SKM-1 treated with dmso at 0.1 percent for 144 hours (cell line): ENCODE results near the gene RBM17.
"Not testable (repeated sequence)": the region's sequence is repeated elsewhere in the genome, so short reads cannot be mapped to it uniquely, and the experiment has no call there.

Experiments used
- DNase-seq: peaks from one replicate; lab custom pipeline; 2025; ENCODE audit not compliant: unreplicated experiment; lab: John Stamatoyannopoulos, UW

RBM17 gene

GRCh38 chr10:6151087-6151977 lies 62.5 kb downstream of the RBM17 start:
- peak; percentile 78 for DNase-seq

GRCh38 chr10:6153845-6154244 lies 65.0 kb downstream of the RBM17 start:
- DNase-seq: no peak

GRCh38 chr10:6154566-6154965 lies 65.7 kb downstream of the RBM17 start:
- DNase-seq: no peak

GRCh38 chr10:6158276-6158675 lies 69.4 kb downstream of the RBM17 start:
- DNase-seq: no peak

GRCh38 chr10:6161921-6162320 lies 73.1 kb downstream of the RBM17 start:
- no peak for DNase-seq

- DNase-seq: no peak
These were observed 73.9 kb downstream of the RBM17 start for GRCh38 chr10:6162589-6163356.

- DNase-seq: peak; percentile 38
These were observed 74.8 kb downstream of the RBM17 start for GRCh38 chr10:6163364-6164270.

GRCh38 chr10:6164271-6165095 lies 75.6 kb downstream of the RBM17 start:
- DNase-seq: no peak

- no peak for DNase-seq
These were observed 76.4 kb downstream of the RBM17 start for GRCh38 chr10:6165221-6165725.

GRCh38 chr10:6165933-6166332 lies 77.1 kb downstream of the RBM17 start:
- not testable (repeated sequence) for DNase-seq
